OCI-LY3 (cell line): ENCODE measurements around the gene MAOB.

Experiments used
- H2AFZ ChIP-seq: fragments of 200-600, 300-600 bp; shearing (Covaris generic); 2 replicates; pipeline ENCODE4 v1.6.0; 2014; ENCODE audit warnings: antibody characterized with exemption, low read depth, low read length
- H3K27ac ChIP-seq: fragments of 200-600, 300-600 bp; sonication (generic); 2 replicates; pipeline ENCODE4 v1.5.1; 2014; ENCODE audit warnings: mild to moderate bottlenecking, low read length, moderate library complexity, mixed read lengths
- H3K27me3 ChIP-seq: fragments of 200-600, 300-600 bp; sonication (generic); 2 replicates; pipeline ENCODE4 v1.6.1; 2014; ENCODE audit warnings: low read depth, low read length, mixed read lengths
- H3K36me3 ChIP-seq: fragments of 200-600, 300-600 bp; sonication (generic); replicated peaks from 2 replicates; pipeline ENCODE3; 2014; ENCODE audit warnings: low read depth, low read length, mixed read lengths
- H3K4me1 ChIP-seq: fragments of 300-600, 200-600 bp; sonication (generic); 2 replicates; pipeline ENCODE4 v1.6.1; 2014; ENCODE audit warnings: low read length, mixed read lengths
- H3K4me2 ChIP-seq: fragments of 200-600, 300-600 bp; sonication (generic); 2 replicates; pipeline ENCODE4 v1.6.1; 2014; ENCODE audit warnings: low read length, mixed read lengths
- H3K4me3 ChIP-seq: fragments of 300-600, 200-600 bp; sonication (generic); 2 replicates; pipeline ENCODE4 v1.5.1; 2014; ENCODE audit warnings: antibody characterized with exemption, mild to moderate bottlenecking, low read length, moderate library complexity
- H3K79me2 ChIP-seq: fragments of 300-600, 200-600 bp; shearing (Covaris generic); 2 replicates; pipeline ENCODE4 v1.6.1; 2014; ENCODE audit warnings: mild to moderate bottlenecking, low read length, mixed read lengths
- H3K9ac ChIP-seq: fragments of 300-600, 200-600 bp; shearing (Covaris generic); 2 replicates; pipeline ENCODE4 v1.6.0; 2014; ENCODE audit warnings: mild to moderate bottlenecking, low read length, moderate library complexity
- H3K9me3 ChIP-seq: fragments of 200-600, 300-600 bp; shearing (Covaris generic); 2 replicates; pipeline ENCODE4 v1.6.1; 2014; ENCODE audit warnings: low read length, mixed read lengths; ENCODE audit not compliant: insufficient read depth
- H4K20me1 ChIP-seq: fragments of 200-600, 300-600 bp; sonication (generic); 2 replicates; pipeline ENCODE4 v1.6.1; 2016; ENCODE audit warnings: low read length, mixed read lengths; ENCODE audit not compliant: insufficient read depth
- EZH2phosphoT487 ChIP-seq: fragments of 200-600 bp; shearing (Covaris generic); IDR thresholded peaks from 2 replicates; pipeline ENCODE4 v1.6.1; 2018; ENCODE audit warnings: antibody characterized with exemption, mixed run types, low read depth
- TF ChIP-seq, protein P1 (sequence below): fragments of 200-600, 300-600 bp; sonication (generic); IDR thresholded peaks from 2 replicates; pipeline ENCODE4 v1.5.1; 2014; ENCODE audit warnings: antibody characterized with exemption, low read length, low read depth

The MAOB gene

DNA sequence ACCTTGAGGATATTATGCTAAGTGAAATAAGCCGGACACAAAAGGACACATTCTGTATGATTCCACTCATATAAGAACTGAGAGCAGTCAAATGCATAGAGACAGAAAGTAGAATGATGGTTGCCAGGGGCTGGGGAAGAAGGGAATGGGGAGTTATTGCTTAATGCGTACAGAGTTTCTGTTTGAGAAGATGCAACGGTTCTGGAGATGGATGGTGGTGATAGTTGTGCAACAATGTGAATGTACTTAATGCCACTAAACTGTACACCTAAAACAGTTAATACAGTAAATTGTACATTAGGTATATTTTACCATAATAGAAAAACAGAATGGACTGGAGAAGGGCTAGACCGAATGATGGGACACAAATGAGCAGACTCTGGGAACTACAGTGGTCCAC is 15.8 kb downstream of the MAOB start:
- Histone ChIP-seq H3K27ac (no peak overlapping the region), H2AFZ (no peak overlapping the region), H3K36me3 (no peaks in the 10 kb centered on the region), H3K27me3 (no peaks in the 10 kb centered on the region), H3K4me1 (no peaks in the 10 kb centered on the region), H3K4me3 (no peak overlapping the region), H3K4me2 (no peak overlapping the region), H3K79me2 (no peaks in the 10 kb centered on the region), H3K9ac (no peak overlapping the region), H3K9me3 (no peaks in the 10 kb centered on the region), H4K20me1 (no peaks in the 10 kb centered on the region)
- TF ChIP-seq, protein P1, sequence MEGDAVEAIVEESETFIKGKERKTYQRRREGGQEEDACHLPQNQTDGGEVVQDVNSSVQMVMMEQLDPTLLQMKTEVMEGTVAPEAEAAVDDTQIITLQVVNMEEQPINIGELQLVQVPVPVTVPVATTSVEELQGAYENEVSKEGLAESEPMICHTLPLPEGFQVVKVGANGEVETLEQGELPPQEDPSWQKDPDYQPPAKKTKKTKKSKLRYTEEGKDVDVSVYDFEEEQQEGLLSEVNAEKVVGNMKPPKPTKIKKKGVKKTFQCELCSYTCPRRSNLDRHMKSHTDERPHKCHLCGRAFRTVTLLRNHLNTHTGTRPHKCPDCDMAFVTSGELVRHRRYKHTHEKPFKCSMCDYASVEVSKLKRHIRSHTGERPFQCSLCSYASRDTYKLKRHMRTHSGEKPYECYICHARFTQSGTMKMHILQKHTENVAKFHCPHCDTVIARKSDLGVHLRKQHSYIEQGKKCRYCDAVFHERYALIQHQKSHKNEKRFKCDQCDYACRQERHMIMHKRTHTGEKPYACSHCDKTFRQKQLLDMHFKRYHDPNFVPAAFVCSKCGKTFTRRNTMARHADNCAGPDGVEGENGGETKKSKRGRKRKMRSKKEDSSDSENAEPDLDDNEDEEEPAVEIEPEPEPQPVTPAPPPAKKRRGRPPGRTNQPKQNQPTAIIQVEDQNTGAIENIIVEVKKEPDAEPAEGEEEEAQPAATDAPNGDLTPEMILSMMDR: no peak
- TF ChIP-seq EZH2phosphoT487: no peak

DNA sequence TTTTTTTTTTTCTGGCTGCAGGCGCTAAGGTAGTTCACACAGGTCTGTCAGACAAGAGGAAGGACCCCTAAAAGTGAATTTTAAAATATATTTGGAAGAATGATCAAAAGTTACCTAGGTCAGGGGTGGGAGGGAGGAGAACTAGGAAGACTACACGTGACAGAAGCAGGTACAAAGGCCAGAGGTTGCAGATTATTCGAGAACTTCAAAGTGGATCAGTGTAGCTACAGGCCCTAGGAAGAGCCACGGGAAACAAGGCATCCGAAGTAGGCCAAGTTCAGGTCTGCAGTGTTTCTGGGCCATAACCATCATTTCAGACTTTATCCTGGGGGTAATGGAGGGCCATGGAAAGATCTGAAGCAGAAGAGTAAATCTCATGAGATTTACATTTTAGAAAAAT is 16.5 kb downstream of the MAOB start:
- TF ChIP-seq, protein P1: no peak
- TF ChIP-seq EZH2phosphoT487: no peak
- H3K4me3 ChIP-seq: no peak overlapping the region
- H3K4me1 ChIP-seq: no peaks in the 10 kb centered on the region
- no peak overlapping the region for H3K4me2 ChIP-seq
- H3K9ac ChIP-seq: no peak overlapping the region
- H2AFZ ChIP-seq: no peak overlapping the region
- H3K79me2 ChIP-seq: no peaks in the 10 kb centered on the region
- no peaks in the 10 kb centered on the region for H4K20me1 ChIP-seq
- no peaks in the 10 kb centered on the region for H3K36me3 ChIP-seq
- no peaks in the 10 kb centered on the region for H3K27me3 ChIP-seq
- H3K27ac ChIP-seq: no peak overlapping the region
- no peaks in the 10 kb centered on the region for H3K9me3 ChIP-seq

DNA sequence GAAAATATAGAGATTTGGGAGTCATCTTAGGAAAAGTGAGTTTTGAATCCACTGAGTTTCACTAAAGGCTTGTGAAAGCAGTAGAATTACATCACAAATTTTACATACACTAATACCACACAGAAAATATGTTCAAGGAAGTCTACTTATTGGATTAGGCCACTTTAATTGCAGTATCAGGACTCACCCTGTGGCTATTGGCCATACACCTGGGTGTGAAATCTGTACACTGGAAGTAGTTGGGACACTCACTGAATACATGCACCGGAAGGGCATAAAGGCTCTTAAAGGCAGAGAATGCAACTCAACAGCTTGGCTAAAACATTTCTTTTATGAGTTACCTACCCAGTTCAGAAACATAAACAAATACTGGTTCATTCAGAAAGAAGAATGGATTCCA is 19.8 kb downstream of the MAOB start:
- Histone ChIP-seq H3K36me3 (no peaks in the 10 kb centered on the region), H3K27ac (no peak overlapping the region), H3K9me3 (no peaks in the 10 kb centered on the region), H3K4me1 (no peaks in the 10 kb centered on the region), H3K4me3 (no peak overlapping the region), H3K4me2 (no peak overlapping the region), H2AFZ (no peak overlapping the region), H3K79me2 (no peaks in the 10 kb centered on the region), H4K20me1 (no peaks in the 10 kb centered on the region), H3K27me3 (no peaks in the 10 kb centered on the region), H3K9ac (no peak overlapping the region)
- no peak for TF ChIP-seq EZH2phosphoT487
- TF ChIP-seq, protein P1: no peak

DNA sequence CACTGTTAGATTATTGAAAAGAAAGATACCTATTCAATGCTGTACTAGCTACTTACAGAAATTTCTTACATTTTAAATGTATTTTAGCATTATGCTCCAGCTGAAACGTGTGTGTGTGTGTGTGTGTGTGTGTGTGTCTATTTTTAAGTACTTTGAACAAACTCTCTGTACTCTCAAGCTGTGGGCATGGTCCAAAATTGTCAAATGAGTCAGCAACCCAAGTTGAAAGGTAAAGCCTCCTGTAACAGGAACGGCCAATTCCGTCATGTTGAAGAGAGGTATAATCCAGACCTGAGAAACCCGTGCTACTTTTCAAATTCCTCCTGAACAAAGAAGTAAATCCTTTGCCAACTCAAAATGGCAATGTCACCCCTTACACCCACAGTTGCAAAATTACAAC is 20.5 kb downstream of the MAOB start:
- Histone ChIP-seq H3K27ac (no peak overlapping the region), H2AFZ (no peak overlapping the region), H3K27me3 (no peaks in the 10 kb centered on the region), H3K9ac (no peak overlapping the region), H3K79me2 (no peaks in the 10 kb centered on the region), H3K4me3 (no peak overlapping the region), H3K9me3 (no peaks in the 10 kb centered on the region), H4K20me1 (no peaks in the 10 kb centered on the region), H3K4me2 (peak overlapping the region; percentile 17; the same call in 1 of the 2 replicates), H3K36me3 (no peaks in the 10 kb centered on the region), H3K4me1 (no peaks in the 10 kb centered on the region)
- TF ChIP-seq, protein P1: no peak
- TF ChIP-seq EZH2phosphoT487: no peak
